Measurements from ENCODE around the gene MEAK7.

- no peak for TF ChIP-seq POLR2AphosphoS5 (IDR thresholded peaks at IDR 0.05; ENCODE audit: borderline replicate concordance, low read depth, low read length)
- no peak for TF ChIP-seq EZH2 (IDR thresholded peaks at IDR 0.05)
Measured at GRCh38 chr16:84467709-84468108, 36.8 kb downstream of the MEAK7 start.

Measured in SK-N-MC (cell line).